K562 (cell line): ENCODE results near the gene SEC23A. TPM values are rescaled to one million over a fixed set of nuclear protein-coding genes. Genes with fewer than 3 reads are reported as not detected.
"Not testable (repeated sequence)": the region's sequence is repeated elsewhere in the genome, so short reads cannot be mapped to it uniquely, and the experiment has no call there.

Experiments
- ATAC-seq: fragments of 200-7000 bp; cut with Tn5 transposase; 3 replicates; pipeline ENCODE4 v1.9.1; 2020; ENCODE audit warnings: moderate library complexity
- BruUV-seq: library from RNA; stranded (reverse); fragments of 400-500 nt; replicated peaks from 2 replicates; lab custom pipeline; 2021; lab: Mats Ljungman, UMichigan
- CTCF ChIA-PET: fragments of 300-600 bp; formaldehyde crosslinking; extraction: SDS; loops from one replicate; lab custom pipeline; 2021; ENCODE audit warnings: low intra/inter-chr PET ratio; lab: Yijun Ruan, JAX
- POLR2A ChIA-PET: fragments of 300-600, 350-650 bp; sonication (Branson Sonifier 250); formaldehyde crosslinking; extraction: SDS; loops from one replicate; lab custom pipeline; 2021; ENCODE audit warnings: antibody characterized with exemption, inconsistent platforms; lab: Yijun Ruan, JAX
- DNase-seq, 4 experiments: peaks; one replicate each; pipeline versions ENCODE4 v3.0.0 to v3.0.0-alpha.2; 2011 to 2018; ENCODE audit warnings: low spot score in 3 of 4, mixed read lengths in 3 of 4; ENCODE audit errors: extremely low read depth in 1 of 4
- FAIRE-seq: peaks from 2 replicates; lab custom pipeline; 2011; peaks lifted over from hg19 to GRCh38; lab: Jason Lieb, UNC
- H2AFZ ChIP-seq: 2 replicates; pipeline ENCODE4 v1.6.0; 2011; ENCODE audit warnings: low read depth, low read length, control low read depth, inconsistent platforms
- H3K27ac ChIP-seq: fragments of 200-600 bp; 3 replicates; pipeline ENCODE4 v1.8.0; 2011; ENCODE audit warnings: low read depth, mild to moderate bottlenecking, control low read depth, inconsistent platforms, low read length, moderate library complexity, mixed read lengths; ENCODE audit errors: extremely low read depth
- H3K27me3 ChIP-seq, 2 experiments: fragments of 300-600 bp in 1 of 2; 2 replicates in 1 of 2; 3 replicates in 1 of 2; pipeline versions ENCODE4 v1.6.0 to v1.8.0; 2011; ENCODE audit warnings: inconsistent platforms in 2 of 2, low read length in 2 of 2, mild to moderate bottlenecking in 1 of 2, mixed read lengths in 1 of 2, moderate library complexity in 1 of 2; ENCODE audit not compliant: control insufficient read depth in 2 of 2, insufficient read depth in 2 of 2
- H3K36me3 ChIP-seq: fragments of 300-600 bp; 3 replicates; pipeline ENCODE4 v1.8.0; 2011; ENCODE audit warnings: mild to moderate bottlenecking, low read length, inconsistent platforms; ENCODE audit not compliant: control insufficient read depth, insufficient read depth
- H3K4me1 ChIP-seq, 2 experiments: fragments of 200-600 bp in 1 of 2; replicated peaks in 1 of 2; 2 replicates in 1 of 2; 3 replicates in 1 of 2; pipeline versions ENCODE4 v1.5.1 to v1.8.0; 2011; ENCODE audit warnings: inconsistent platforms in 2 of 2, low read length in 2 of 2, mild to moderate bottlenecking in 1 of 2, mixed read lengths in 1 of 2, moderate library complexity in 1 of 2; ENCODE audit not compliant: control insufficient read depth in 2 of 2, insufficient read depth in 2 of 2
- H3K4me2 ChIP-seq: 2 replicates; pipeline ENCODE4 v1.6.1; 2011; ENCODE audit warnings: low read length, control low read depth, inconsistent platforms, mixed read lengths; ENCODE audit not compliant: insufficient read depth
- H3K4me3 ChIP-seq: fragments of 200-600 bp; sonication (generic), shearing (Covaris generic); 2 replicates; pipeline ENCODE4 v1.5.1; 2016; ENCODE audit warnings: control low read depth, inconsistent platforms
- H3K79me2 ChIP-seq: fragments of 200-600 bp; 3 replicates; pipeline ENCODE4 v1.8.0; 2011; ENCODE audit warnings: low read length, inconsistent platforms; ENCODE audit not compliant: control insufficient read depth, insufficient read depth
- H3K9ac ChIP-seq, 2 experiments: 2 replicates each; pipeline versions ENCODE4 v1.6.0 to v1.6.1; 2011; ENCODE audit warnings: low read depth in 2 of 2, low read length in 2 of 2, control low read depth in 1 of 2, inconsistent platforms in 1 of 2, mild to moderate bottlenecking in 1 of 2, mixed read lengths in 1 of 2; ENCODE audit not compliant: insufficient read depth in 1 of 2
- H3K9me1 ChIP-seq: one replicate; pipeline ENCODE4 v1.6.0; 2011; ENCODE audit warnings: inconsistent platforms, mild to moderate bottlenecking, low read length, moderate library complexity; ENCODE audit not compliant: control insufficient read depth, insufficient read depth
- H3K9me3 ChIP-seq: replicated peaks from 2 replicates; pipeline ENCODE4 v1.5.1; 2011; ENCODE audit warnings: low read depth, low read length, inconsistent platforms; ENCODE audit not compliant: control insufficient read depth, insufficient read depth
- H4K20me1 ChIP-seq: replicated peaks from 2 replicates; pipeline ENCODE4 v1.6.1; 2011; ENCODE audit warnings: low read length, inconsistent platforms, mixed read lengths; ENCODE audit not compliant: control insufficient read depth, insufficient read depth
- MEF2D ChIP-seq: conservative IDR thresholded peaks from 2 replicates; pipeline ENCODE4 v1.6.1; 2016; ENCODE audit warnings: low read depth, missing genetic modification characterization, missing compliant biosample characterization
- SUPT5H ChIP-seq: fragments of 450-650 bp; IDR thresholded peaks from 2 replicates; pipeline ENCODE4 v1.6.1; 2016
- WGBS: fragments of 100-300 bp; shearing (Covaris generic); methylation state at CpG from one replicate; pipeline ENCODE4 v1.1.6; 2016; ENCODE audit warnings: low coverage, mixed read lengths; ENCODE audit not compliant: insufficient coverage; ENCODE audit errors: missing lambda C conversion rate; 5-methylcytosine and 5-hydroxymethylcytosine counted together
- in situ Hi-C: fragments of 300-500 bp; cut with MboI; formaldehyde crosslinking; loops from 4 replicates; pipeline ENCODE4 v1.15.0; 2018; ENCODE audit warnings: inconsistent platforms, mixed read lengths
- intact Hi-C: fragments of 100-400 bp; cut with micrococcal nuclease; formaldehyde crosslinking; loops from 2 replicates; pipeline ENCODE4 v1.14.2; 2022
- polyA plus RNA-seq, 8 experiments: library from polyadenylated mRNA; depleted of rRNA in 4 of 8; stranded (reverse) in 5 of 8; unstranded in 3 of 8; fragments of >200 nt; fragmentation: Nextera tagmentation in 2 of 8; fragmentation: Illumina TruSeq in 1 of 8; extraction: Ambion mirVana in 2 of 8; extraction: Trizol in 1 of 8; gene quantifications; 2 replicates each; pipeline versions ENCODE4 v1.2.1 to v1.2.3, GENCODE V29; 2011 to 2014; ENCODE audit warnings: inconsistent platforms in 1 of 8, missing spikeins in 1 of 8
- total RNA-seq, 7 experiments: library from RNA; depleted of rRNA in 6 of 7; stranded (reverse); fragments of >200 nt in 6 of 7; fragmentation: Illumina TruSeq in 2 of 7; extraction: Trizol in 2 of 7; gene quantifications; 2 replicates each; pipeline versions ENCODE4 v1.2.1 to v1.2.3, GENCODE V29; 2011 to 2021; ENCODE audit warnings: low replicate concordance in 1 of 7
- TF ChIP-seq, protein P1 (sequence below), 2 experiments: fragments of 450-650 bp; formaldehyde crosslinking in 1 of 2; IDR thresholded peaks; 2 replicates each; pipeline versions ENCODE4 v1.4.0 to v1.6.1; 2014 to 2020; ENCODE audit warnings: mild to moderate bottlenecking in 2 of 2, borderline replicate concordance in 1 of 2, low read depth in 1 of 2

Gene SEC23A
- total and polyA plus RNA-seq, 9 of the 15 experiments (the other 6 are each of a cell fraction or from before 2014, with no cell fraction given): 5.5 to 47.0 (median 14.5) TPM

DNA sequence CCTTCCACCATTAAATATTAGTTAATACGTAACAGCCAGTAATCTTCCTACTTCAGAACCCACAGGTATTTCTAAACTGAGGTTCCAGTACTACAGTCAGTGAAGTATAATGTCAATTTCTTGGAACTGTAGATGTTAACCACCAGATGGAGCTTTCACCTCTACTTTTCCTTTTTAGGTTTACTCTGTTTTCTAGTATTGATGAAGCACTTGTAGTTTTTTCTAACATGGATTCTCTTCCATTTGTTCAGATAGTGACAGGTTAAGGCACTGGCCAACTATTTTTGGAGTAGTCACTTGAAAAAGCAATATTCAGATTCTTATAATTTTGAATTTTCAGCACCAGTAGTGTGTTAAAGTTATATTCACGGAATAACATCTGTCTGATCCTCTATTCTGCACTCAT lies 4.6 kb upstream of the SEC23A start (continued):
- TF ChIP-seq, protein P1, sequence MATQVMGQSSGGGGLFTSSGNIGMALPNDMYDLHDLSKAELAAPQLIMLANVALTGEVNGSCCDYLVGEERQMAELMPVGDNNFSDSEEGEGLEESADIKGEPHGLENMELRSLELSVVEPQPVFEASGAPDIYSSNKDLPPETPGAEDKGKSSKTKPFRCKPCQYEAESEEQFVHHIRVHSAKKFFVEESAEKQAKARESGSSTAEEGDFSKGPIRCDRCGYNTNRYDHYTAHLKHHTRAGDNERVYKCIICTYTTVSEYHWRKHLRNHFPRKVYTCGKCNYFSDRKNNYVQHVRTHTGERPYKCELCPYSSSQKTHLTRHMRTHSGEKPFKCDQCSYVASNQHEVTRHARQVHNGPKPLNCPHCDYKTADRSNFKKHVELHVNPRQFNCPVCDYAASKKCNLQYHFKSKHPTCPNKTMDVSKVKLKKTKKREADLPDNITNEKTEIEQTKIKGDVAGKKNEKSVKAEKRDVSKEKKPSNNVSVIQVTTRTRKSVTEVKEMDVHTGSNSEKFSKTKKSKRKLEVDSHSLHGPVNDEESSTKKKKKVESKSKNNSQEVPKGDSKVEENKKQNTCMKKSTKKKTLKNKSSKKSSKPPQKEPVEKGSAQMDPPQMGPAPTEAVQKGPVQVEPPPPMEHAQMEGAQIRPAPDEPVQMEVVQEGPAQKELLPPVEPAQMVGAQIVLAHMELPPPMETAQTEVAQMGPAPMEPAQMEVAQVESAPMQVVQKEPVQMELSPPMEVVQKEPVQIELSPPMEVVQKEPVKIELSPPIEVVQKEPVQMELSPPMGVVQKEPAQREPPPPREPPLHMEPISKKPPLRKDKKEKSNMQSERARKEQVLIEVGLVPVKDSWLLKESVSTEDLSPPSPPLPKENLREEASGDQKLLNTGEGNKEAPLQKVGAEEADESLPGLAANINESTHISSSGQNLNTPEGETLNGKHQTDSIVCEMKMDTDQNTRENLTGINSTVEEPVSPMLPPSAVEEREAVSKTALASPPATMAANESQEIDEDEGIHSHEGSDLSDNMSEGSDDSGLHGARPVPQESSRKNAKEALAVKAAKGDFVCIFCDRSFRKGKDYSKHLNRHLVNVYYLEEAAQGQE (IDR thresholded peaks at IDR 0.05; ENCODE audit: borderline replicate concordance): peak; percentile 57; the same call in 1 of the 2 replicates
- TF ChIP-seq, protein P1 (CRISPR knock-in tag; IDR thresholded peaks at IDR 0.05; ENCODE audit: low read depth): no peak
- TF ChIP-seq SUPT5H (no peak), MEF2D (tag) (no peak)

DNA sequence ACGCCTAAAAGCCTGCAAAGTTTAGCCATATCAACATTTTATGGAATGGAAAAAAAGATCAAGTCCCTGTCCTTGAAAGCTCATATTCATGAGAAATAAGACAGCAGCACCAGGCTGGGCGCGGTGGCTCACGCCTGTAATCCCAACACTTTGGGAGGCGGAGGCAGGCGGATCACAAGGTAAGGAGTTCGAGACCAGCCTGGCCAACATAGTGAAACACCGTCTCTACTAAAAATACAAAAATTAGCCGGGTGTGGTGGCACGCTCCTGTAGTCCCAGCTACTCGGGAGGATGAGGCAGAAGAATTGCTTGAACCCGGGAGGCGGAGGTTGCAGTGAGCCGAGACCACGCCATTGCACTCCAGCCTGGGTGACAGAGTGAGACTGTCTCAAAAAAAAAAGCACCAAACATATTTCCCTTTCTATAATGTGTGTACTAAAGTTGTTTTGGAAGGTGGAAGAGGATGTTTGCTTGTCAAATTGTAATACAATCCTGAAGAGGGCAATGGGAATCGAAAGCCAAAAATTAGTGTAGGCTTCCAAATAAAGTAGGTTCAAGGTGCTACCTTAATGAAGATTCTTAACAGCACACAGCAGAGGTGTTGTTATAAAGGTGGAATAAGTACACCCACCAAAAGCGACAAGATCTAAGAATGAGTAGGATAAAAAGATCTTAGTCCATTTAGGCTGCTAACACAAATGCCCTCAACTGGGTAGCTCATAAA lies 1.2 kb upstream of the SEC23A start:
- POLR2A ChIA-PET: interaction anchor here (0.9 to 2.3 kb wide), 3 partner anchors 20 to 305 kb away, joined by 3 to 11 read pairs (median 4); partner anchors contain the start of gene TRAPPC6B
- in situ Hi-C loops: loop anchor here (10.0 kb wide), 1 partner anchor 321 kb away; no protein-coding TSS in a partner anchor

More for the DNA sequence above, 1.2 kb upstream of the SEC23A start:
- 71% methylated on average over 7 of the region's 17 CpGs for WGBS
- H4K20me1 ChIP-seq, BruUV-seq, DNase-seq, H3K27me3 ChIP-seq, H3K4me1 ChIP-seq, intact Hi-C loops, FAIRE-seq, H3K9me1 ChIP-seq, ATAC-seq, H3K9me3 ChIP-seq, H3K36me3 ChIP-seq: not testable (repeated sequence)
- 0 out of 2 replicates have a peak overlapping the region, but pooled peaks have one; percentile 85 for H2AFZ ChIP-seq
- H3K79me2 ChIP-seq: peaks cover 19% of the 10 kb centered on the region
- peak overlapping the region; percentile 42 to 83; a peak in 2 of 4 replicates for H3K9ac ChIP-seq
- H3K27ac ChIP-seq: peak overlapping the region; percentile 80; the same call in 1 of the 3 replicates
- H3K4me2 ChIP-seq: peak overlapping the region; percentile 83
- H3K4me3 ChIP-seq: peak overlapping the region; percentile 88
- CTCF ChIA-PET: interaction anchor here (0.6 kb wide), 1 partner anchor 92 kb away, joined by 3 read pairs; no protein-coding TSS in a partner anchor
